ENCODE data around the gene DDX51. TPM values are rescaled to one million over a fixed set of nuclear protein-coding genes. Genes with fewer than 3 reads are reported as not detected.

Gene DDX51
- total RNA-seq, 1 donor from 2014 or later: 10.2 TPM

DNA sequence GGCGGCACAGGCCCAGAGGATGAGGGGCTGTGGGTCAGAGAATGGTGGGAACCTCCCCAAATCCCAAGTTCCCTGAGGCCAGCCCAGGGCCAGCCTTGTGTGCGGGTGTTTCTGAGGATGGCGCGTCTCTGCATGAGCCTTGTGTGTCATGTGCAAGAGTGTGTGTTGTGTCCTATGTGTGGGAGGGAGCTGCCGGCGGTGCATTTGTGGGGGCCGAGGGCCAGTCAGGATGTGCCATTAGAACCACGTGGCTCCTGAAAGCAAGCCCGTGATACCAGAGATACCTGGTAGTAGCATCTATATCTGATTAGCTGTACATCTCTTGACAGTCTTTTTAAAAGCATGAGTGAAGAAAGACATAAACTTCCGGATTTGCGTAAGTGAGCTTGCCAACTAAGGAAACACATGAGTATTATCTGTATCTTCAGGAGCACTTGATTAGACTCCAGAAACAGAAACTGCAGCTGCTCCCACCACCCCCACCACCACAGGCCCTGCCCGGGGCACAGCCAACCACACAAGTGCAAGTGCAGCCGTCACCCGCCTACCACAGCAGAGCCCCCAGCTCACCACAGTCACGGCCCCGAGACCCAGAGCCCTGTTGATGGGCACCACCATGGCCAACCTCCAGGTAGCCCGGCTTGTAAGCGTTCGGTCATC lies 19.2 kb downstream of the DDX51 start:
- H4K20me1 ChIP-seq (ENCODE audit: insufficient read depth, low read length): no peaks in the 10 kb centered on the region
- H3K4me3 Mint-ChIP-seq (ENCODE audit: unreplicated experiment): no peak overlapping the region
- H3K4me1 ChIP-seq (ENCODE audit: insufficient read depth, low read length): no peaks in the 10 kb centered on the region
- no peak overlapping the region for H3K27ac Mint-ChIP-seq (ENCODE audit: unreplicated experiment)
- no peak for FAIRE-seq
- no peaks in the 10 kb centered on the region for H3K79me2 ChIP-seq (ENCODE audit: insufficient read depth, low read length)
- peaks cover 13% of the 10 kb centered on the region for H3K9me3 Mint-ChIP-seq (ENCODE audit: unreplicated experiment)
- peaks cover 44% of the 10 kb centered on the region for H3K36me3 ChIP-seq (ENCODE audit: insufficient read depth, low read length)
- H3K27ac ChIP-seq (ENCODE audit: low read depth, low read length): no peak overlapping the region
- H2AFZ ChIP-seq (ENCODE audit: low read depth, low read length): no peak overlapping the region
- H3K36me3 Mint-ChIP-seq (ENCODE audit: low read depth, unreplicated experiment): peaks cover 49% of the 10 kb centered on the region
- H3K27me3 ChIP-seq (ENCODE audit: insufficient read depth, low read length): no peaks in the 10 kb centered on the region
- H3K9me3 ChIP-seq (ENCODE audit: insufficient read depth, low read depth, low read length): peaks cover 3% of the 10 kb centered on the region
- H3K4me2 ChIP-seq (ENCODE audit: low read length): no peak overlapping the region
- H3K4me3 ChIP-seq (ENCODE audit: insufficient read depth, low read depth, low read length): no peak overlapping the region
- DNase-seq (ENCODE audit: low read depth): no peak
- no peak overlapping the region for H3K9ac ChIP-seq (ENCODE audit: low read length)
- H3K4me1 Mint-ChIP-seq (ENCODE audit: low read depth, unreplicated experiment): no peaks in the 10 kb centered on the region
- no peak for TF ChIP-seq EZH2 (IDR thresholded peaks at IDR 0.05; ENCODE audit: insufficient read depth, low read length)
- TF ChIP-seq, protein P1, sequence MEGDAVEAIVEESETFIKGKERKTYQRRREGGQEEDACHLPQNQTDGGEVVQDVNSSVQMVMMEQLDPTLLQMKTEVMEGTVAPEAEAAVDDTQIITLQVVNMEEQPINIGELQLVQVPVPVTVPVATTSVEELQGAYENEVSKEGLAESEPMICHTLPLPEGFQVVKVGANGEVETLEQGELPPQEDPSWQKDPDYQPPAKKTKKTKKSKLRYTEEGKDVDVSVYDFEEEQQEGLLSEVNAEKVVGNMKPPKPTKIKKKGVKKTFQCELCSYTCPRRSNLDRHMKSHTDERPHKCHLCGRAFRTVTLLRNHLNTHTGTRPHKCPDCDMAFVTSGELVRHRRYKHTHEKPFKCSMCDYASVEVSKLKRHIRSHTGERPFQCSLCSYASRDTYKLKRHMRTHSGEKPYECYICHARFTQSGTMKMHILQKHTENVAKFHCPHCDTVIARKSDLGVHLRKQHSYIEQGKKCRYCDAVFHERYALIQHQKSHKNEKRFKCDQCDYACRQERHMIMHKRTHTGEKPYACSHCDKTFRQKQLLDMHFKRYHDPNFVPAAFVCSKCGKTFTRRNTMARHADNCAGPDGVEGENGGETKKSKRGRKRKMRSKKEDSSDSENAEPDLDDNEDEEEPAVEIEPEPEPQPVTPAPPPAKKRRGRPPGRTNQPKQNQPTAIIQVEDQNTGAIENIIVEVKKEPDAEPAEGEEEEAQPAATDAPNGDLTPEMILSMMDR (IDR thresholded peaks at IDR 0.05; ENCODE audit: insufficient read depth, low read depth, low read length): no peak
- no peaks in the 10 kb centered on the region for H3K27me3 Mint-ChIP-seq (ENCODE audit: low read depth, unreplicated experiment)

DNA sequence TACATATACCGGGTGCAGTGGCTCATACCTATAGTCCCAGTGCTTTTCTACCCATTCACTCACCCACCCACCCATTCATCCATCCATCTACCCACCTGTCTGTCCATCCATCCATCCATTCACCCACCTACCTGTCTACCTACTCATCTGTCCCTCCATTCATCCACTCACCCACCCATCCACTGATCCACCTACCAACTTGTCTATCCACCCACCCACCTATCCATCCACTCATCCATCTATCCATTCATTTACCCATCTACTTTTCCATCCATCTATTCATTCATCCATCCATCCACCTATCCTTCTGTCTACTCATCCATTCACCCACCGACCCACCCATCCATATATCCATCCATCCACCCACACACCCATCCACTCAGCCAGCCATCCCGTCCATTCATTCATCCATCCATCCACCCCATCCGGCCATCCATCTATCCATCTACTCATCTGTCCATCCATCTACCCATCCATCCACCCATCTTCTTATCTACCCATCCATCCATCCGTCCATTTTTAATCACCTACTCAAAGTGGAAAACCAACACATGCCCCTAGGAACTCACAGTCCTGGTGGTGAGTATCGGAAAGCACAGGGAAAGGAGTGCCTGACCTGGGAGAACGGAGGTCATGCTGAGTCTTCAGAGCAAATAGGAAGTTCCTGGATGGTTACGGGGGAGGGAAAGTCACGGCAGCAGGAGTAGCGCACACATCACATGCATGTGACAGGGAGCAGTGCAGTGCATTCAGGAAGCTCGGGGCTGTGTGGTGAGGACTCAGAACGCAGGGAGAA lies 20.0 kb downstream of the DDX51 start:
- Mint-ChIP-seq H3K9me3 (ENCODE audit: unreplicated experiment) (peaks cover 9% of the 10 kb centered on the region), H3K4me1 (ENCODE audit: low read depth, unreplicated experiment) (no peaks in the 10 kb centered on the region), H3K27me3 (ENCODE audit: low read depth, unreplicated experiment) (no peaks in the 10 kb centered on the region), H3K36me3 (ENCODE audit: low read depth, unreplicated experiment) (peaks cover 46% of the 10 kb centered on the region), H3K27ac (ENCODE audit: unreplicated experiment) (no peak overlapping the region), H3K4me3 (ENCODE audit: unreplicated experiment) (no peak overlapping the region)
- H3K36me3 ChIP-seq (ENCODE audit: insufficient read depth, low read length): peaks cover 44% of the 10 kb centered on the region
- no peaks in the 10 kb centered on the region for H3K27me3 ChIP-seq (ENCODE audit: insufficient read depth, low read length)
- TF ChIP-seq, protein P1 (IDR thresholded peaks at IDR 0.05; ENCODE audit: insufficient read depth, low read depth, low read length): no peak
- no peak for TF ChIP-seq EZH2 (IDR thresholded peaks at IDR 0.05; ENCODE audit: insufficient read depth, low read length)
- peaks cover 3% of the 10 kb centered on the region for H3K9me3 ChIP-seq (ENCODE audit: insufficient read depth, low read depth, low read length)
- no peak overlapping the region for H3K9ac ChIP-seq (ENCODE audit: low read length)
- no peaks in the 10 kb centered on the region for H3K79me2 ChIP-seq (ENCODE audit: insufficient read depth, low read length)
- H3K4me2 ChIP-seq (ENCODE audit: low read length): no peak overlapping the region
- H3K4me1 ChIP-seq (ENCODE audit: insufficient read depth, low read length): no peaks in the 10 kb centered on the region
- H3K27ac ChIP-seq (ENCODE audit: low read depth, low read length): no peak overlapping the region
- H4K20me1 ChIP-seq (ENCODE audit: insufficient read depth, low read length): no peaks in the 10 kb centered on the region
- no peak for FAIRE-seq
- no peak overlapping the region for H3K4me3 ChIP-seq (ENCODE audit: insufficient read depth, low read depth, low read length)
- H2AFZ ChIP-seq (ENCODE audit: low read depth, low read length): no peak overlapping the region
- DNase-seq (ENCODE audit: low read depth): no peak

DNA sequence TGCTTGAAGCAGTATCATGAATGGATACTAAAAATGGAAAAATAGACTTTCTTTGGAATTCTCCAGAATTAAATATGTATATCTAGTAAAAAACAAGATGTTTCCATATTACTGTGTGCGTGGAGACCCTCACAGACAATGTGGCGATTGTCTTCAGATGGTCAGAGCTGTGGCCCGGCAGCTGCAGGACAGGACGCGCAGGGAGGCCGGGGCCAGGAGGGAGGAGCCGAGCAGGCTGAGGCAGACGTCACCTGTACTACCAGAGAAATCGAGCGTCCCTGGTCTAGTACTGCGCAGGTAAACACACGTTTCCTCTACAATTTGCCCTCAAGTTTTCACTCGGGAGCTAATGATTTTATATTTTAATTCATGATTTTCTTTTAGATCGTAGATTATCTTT lies 22.8 kb downstream of the DDX51 start:
- no peaks in the 10 kb centered on the region for H3K27me3 Mint-ChIP-seq (ENCODE audit: low read depth, unreplicated experiment)
- peaks cover 2% of the 10 kb centered on the region for H4K20me1 ChIP-seq (ENCODE audit: insufficient read depth, low read length)
- H3K27ac ChIP-seq (ENCODE audit: low read depth, low read length): no peak overlapping the region
- no peak overlapping the region for H3K27ac Mint-ChIP-seq (ENCODE audit: unreplicated experiment)
- peaks cover 23% of the 10 kb centered on the region for H3K36me3 Mint-ChIP-seq (ENCODE audit: low read depth, unreplicated experiment)
- no peak overlapping the region for H3K4me2 ChIP-seq (ENCODE audit: low read length)
- no peaks in the 10 kb centered on the region for H3K79me2 ChIP-seq (ENCODE audit: insufficient read depth, low read length)
- no peak overlapping the region for H3K4me3 Mint-ChIP-seq (ENCODE audit: unreplicated experiment)
- H2AFZ ChIP-seq (ENCODE audit: low read depth, low read length): no peak overlapping the region
- no peaks in the 10 kb centered on the region for H3K9me3 ChIP-seq (ENCODE audit: insufficient read depth, low read depth, low read length)
- TF ChIP-seq EZH2 (IDR thresholded peaks at IDR 0.05; ENCODE audit: insufficient read depth, low read length): no peak
- TF ChIP-seq, protein P1 (IDR thresholded peaks at IDR 0.05; ENCODE audit: insufficient read depth, low read depth, low read length): no peak
- no peaks in the 10 kb centered on the region for H3K4me1 ChIP-seq (ENCODE audit: insufficient read depth, low read length)
- no peak overlapping the region for H3K9ac ChIP-seq (ENCODE audit: low read length)
- H3K4me3 ChIP-seq (ENCODE audit: insufficient read depth, low read depth, low read length): no peak overlapping the region
- peaks cover 24% of the 10 kb centered on the region for H3K36me3 ChIP-seq (ENCODE audit: insufficient read depth, low read length)
- H3K27me3 ChIP-seq (ENCODE audit: insufficient read depth, low read length): no peaks in the 10 kb centered on the region
- no peak for FAIRE-seq
- DNase-seq (ENCODE audit: low read depth): no peak
- H3K4me1 Mint-ChIP-seq (ENCODE audit: low read depth, unreplicated experiment): no peaks in the 10 kb centered on the region
- no peaks in the 10 kb centered on the region for H3K9me3 Mint-ChIP-seq (ENCODE audit: unreplicated experiment)

Measured in astrocyte (in vitro differentiated cells and primary cell).